Pancreas (tissue), 10 donors: ENCODE measurements around the gene ZIK1. TPM values are rescaled to one million over a fixed set of nuclear protein-coding genes. Genes with fewer than 3 reads are reported as not detected.

Source experiments
- ATAC-seq, 4 donors: fragments of 200-7000 bp; cut with Tn5 transposase; one replicate each; pipeline versions ENCODE4 v1.8.0 to v1.9.1; 2020; ENCODE audit warnings: mild to moderate bottlenecking in 4 of 4, moderate library complexity in 4 of 4
- DNase-seq, 6 donors: peaks; one replicate each; pipeline ENCODE4 v3.0.0-alpha.2; 2020
- FAIRE-seq: peaks from 2 replicates; lab custom pipeline; 2012; peaks lifted over from hg19 to GRCh38; lab: Jason Lieb, UNC
- H3K27ac ChIP-seq, 4 donors: fragments of 200-600 bp; sonication (generic); 1 replicate in 3 of 4; 2 replicates in 1 of 4; pipeline versions ENCODE4 v1.5.0 to v1.8.0; 2020
- H3K27me3 ChIP-seq, 4 donors: fragments of 200-600 bp; one replicate each; pipeline ENCODE4 v1.8.0; 2021
- H3K36me3 ChIP-seq, 3 donors: fragments of 200-600 bp; sonication (generic) in 1 of 3; one replicate each; pipeline versions ENCODE4 v1.5.0 to v1.8.0; 2020 to 2021
- H3K4me1 ChIP-seq, 3 donors: fragments of 200-600 bp; one replicate each; pipeline ENCODE4 v1.8.0; 2021
- H3K4me3 ChIP-seq, 4 donors: fragments of 200-600 bp; sonication (generic) in 2 of 4; one replicate each; pipeline versions ENCODE4 v1.5.0 to v1.8.0; 2020 to 2021
- H3K9me3 ChIP-seq, 4 donors: fragments of 200-600 bp; one replicate each; pipeline ENCODE4 v1.8.0; 2021
- WGBS, 2 donors: extraction: QIAGEN DNeasy Blood & Tissue Kit; methylation state at CpG; one replicate each; pipeline ENCODE4 v1.1.7; 2013; 5-methylcytosine and 5-hydroxymethylcytosine counted together
- intact Hi-C, 3 donors: fragments of 100-400 bp; cut with DNase I; formaldehyde crosslinking; loops; one replicate each; pipeline versions ENCODE4 v1.11.1 to v1.14.2; 2022
- polyA plus RNA-seq, 2 donors: library from polyadenylated mRNA; stranded (reverse); fragments of 200-250 nt; gene quantifications; one replicate each; pipeline ENCODE4 v1.2.3, GENCODE V29; 2013
- total RNA-seq, 6 donors: library from RNA; stranded (reverse); fragmentation: NEBNext Ultra II Directional in 4 of 6; extraction: Animal tissue kit (Norgen Biotek cat#: 25700) in 4 of 6; gene quantifications; one replicate each; pipeline versions ENCODE4 v1.2.1 to v1.2.4, GENCODE V29; 2021 to 2023
- TF ChIP-seq, protein P1 (sequence below), 4 donors: fragments of 200-600 bp; sonication (generic) in 3 of 4; IDR thresholded peaks; one replicate each; pipeline versions ENCODE4 v1.5.0 to v1.8.0; 2021; ENCODE audit warnings: antibody characterized with exemption in 4 of 4
- donor health status: healthy with polysubstance abuse.
- donor health status: DM: no; HTN: no; CAD: no; lungs with moderate emphysema.
- donor health status: DM: no; HTN: no; CAD: no.
- donor health status: control.
- donor health status: control.
- donor health status: Bipolar disorder and iron deficiency.
- donor health status: DM: yes; HTN: yes; CAD: no.
- donor health status: DM: no; HTN: no; CAD: no.
- donor health status: DM: no; HTN: no; CAD: no.
- donor health status: DM: yes; HTN: yes; CAD: no.

ZIK1 gene
- total and polyA plus RNA-seq, 8 donors: 0.63 to 3.0 (median 1.0) TPM

- Histone ChIP-seq H3K36me3 (peaks cover 4 to 42% (median 10%) of the 10 kb centered on the region in 3 donors), H3K27me3 (no peaks in the 10 kb centered on the region), H3K4me1 (no peaks in the 10 kb centered on the region), H3K9me3 (peaks cover 0 to 5% (median 0%) of the 10 kb centered on the region in 4 donors), H3K4me3 (no peak overlapping the region), H3K27ac (no peak overlapping the region)
- WGBS, 2 donors: 80% methylated on average over 4 of the region's 4 CpGs
- ATAC-seq: no peak
- intact Hi-C loops: no loop called here
- FAIRE-seq: no peak
- TF ChIP-seq, protein P1, sequence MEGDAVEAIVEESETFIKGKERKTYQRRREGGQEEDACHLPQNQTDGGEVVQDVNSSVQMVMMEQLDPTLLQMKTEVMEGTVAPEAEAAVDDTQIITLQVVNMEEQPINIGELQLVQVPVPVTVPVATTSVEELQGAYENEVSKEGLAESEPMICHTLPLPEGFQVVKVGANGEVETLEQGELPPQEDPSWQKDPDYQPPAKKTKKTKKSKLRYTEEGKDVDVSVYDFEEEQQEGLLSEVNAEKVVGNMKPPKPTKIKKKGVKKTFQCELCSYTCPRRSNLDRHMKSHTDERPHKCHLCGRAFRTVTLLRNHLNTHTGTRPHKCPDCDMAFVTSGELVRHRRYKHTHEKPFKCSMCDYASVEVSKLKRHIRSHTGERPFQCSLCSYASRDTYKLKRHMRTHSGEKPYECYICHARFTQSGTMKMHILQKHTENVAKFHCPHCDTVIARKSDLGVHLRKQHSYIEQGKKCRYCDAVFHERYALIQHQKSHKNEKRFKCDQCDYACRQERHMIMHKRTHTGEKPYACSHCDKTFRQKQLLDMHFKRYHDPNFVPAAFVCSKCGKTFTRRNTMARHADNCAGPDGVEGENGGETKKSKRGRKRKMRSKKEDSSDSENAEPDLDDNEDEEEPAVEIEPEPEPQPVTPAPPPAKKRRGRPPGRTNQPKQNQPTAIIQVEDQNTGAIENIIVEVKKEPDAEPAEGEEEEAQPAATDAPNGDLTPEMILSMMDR (IDR thresholded peaks at IDR 0.05): no peak
- no peak for DNase-seq
Observed at GRCh38 chr19:57642396-57643046, 58.6 kb downstream of the ZIK1 start.

Other genes with a start within 250 kb of the ZIK1 start
- 1 to 10 TPM; 1.9 to 4.6 (median 2.5) TPM for gene ZNF304, start 232.9 kb upstream of the ZIK1 start, total RNA-seq
- gene ZNF304, start 232.9 kb upstream of the ZIK1 start, polyA plus RNA-seq: 1 to 10 TPM; 1.1 to 3.3 TPM
- gene TRAPPC2B, start 220.6 kb upstream of the ZIK1 start, total RNA-seq: 1 to 10 TPM; 2.1 to 3.2 (median 2.5) TPM
- gene TRAPPC2B, start 220.6 kb upstream of the ZIK1 start, polyA plus RNA-seq: 10 to 100 TPM in 1 of 2 donors, 1 to 10 TPM in 1; 9.3 to 14.7 TPM
- gene ZNF547, start 220.6 kb upstream of the ZIK1 start, total RNA-seq: 1 to 10 TPM in 5 of 6 donors, under 1 TPM in 1; 0.60 to 1.4 (median 1.1) TPM
- 1 to 10 TPM; 1.3 to 4.1 TPM for gene ZNF547, start 220.6 kb upstream of the ZIK1 start, polyA plus RNA-seq
- gene ZNF548, start 194.3 kb upstream of the ZIK1 start, total RNA-seq: 1 to 10 TPM; 3.5 to 8.7 (median 5.1) TPM
- gene ZNF548, start 194.3 kb upstream of the ZIK1 start, polyA plus RNA-seq: 1 to 10 TPM; 3.7 to 5.2 TPM
- 1 to 10 TPM; 3.7 to 6.8 (median 4.7) TPM for gene ZNF17, start 173.0 kb upstream of the ZIK1 start, total RNA-seq
- 1 to 10 TPM; 2.3 to 2.7 TPM for gene ZNF17, start 173.0 kb upstream of the ZIK1 start, polyA plus RNA-seq
- 1 to 10 TPM; 4.2 to 7.2 (median 5.2) TPM for gene ZNF749, start 148.8 kb upstream of the ZIK1 start, total RNA-seq
- gene ZNF749, start 148.8 kb upstream of the ZIK1 start, polyA plus RNA-seq: 1 to 10 TPM; 2.1 to 4.5 TPM
- under 1 TPM; 0.12 to 0.32 (median 0.27) TPM for gene VN1R1, start 127.0 kb upstream of the ZIK1 start, total RNA-seq
- gene VN1R1, start 127.0 kb upstream of the ZIK1 start, polyA plus RNA-seq: under 1 TPM; 0.11 to 0.80 TPM
- gene ZNF772, start 106.6 kb upstream of the ZIK1 start, total RNA-seq: 1 to 10 TPM; 2.3 to 8.9 (median 4.1) TPM
- gene ZNF772, start 106.6 kb upstream of the ZIK1 start, polyA plus RNA-seq: 1 to 10 TPM; 1.3 to 2.0 TPM
- 1 to 10 TPM; 1.7 to 4.4 (median 3.0) TPM for gene ZNF419, start 96.4 kb upstream of the ZIK1 start, total RNA-seq
- 1 to 10 TPM; 3.5 to 7.6 TPM for gene ZNF419, start 96.4 kb upstream of the ZIK1 start, polyA plus RNA-seq
- gene ZNF773, start 84.2 kb upstream of the ZIK1 start, total RNA-seq: 1 to 10 TPM; 2.6 to 4.0 (median 3.2) TPM
- 1 to 10 TPM in 1 of 2 donors, under 1 TPM in 1; 0.99 to 3.6 TPM for gene ZNF773, start 84.2 kb upstream of the ZIK1 start, polyA plus RNA-seq
- gene ZNF549, start 56.8 kb upstream of the ZIK1 start, total RNA-seq: 1 to 10 TPM; 1.2 to 3.5 (median 1.9) TPM
- gene ZNF549, start 56.8 kb upstream of the ZIK1 start, polyA plus RNA-seq: 1 to 10 TPM; 1.5 to 2.9 TPM
- gene ZNF550, start 24.3 kb upstream of the ZIK1 start, total RNA-seq: 1 to 10 TPM; 2.1 to 6.8 (median 3.4) TPM
- gene ZNF550, start 24.3 kb upstream of the ZIK1 start, polyA plus RNA-seq: 1 to 10 TPM; 2.1 to 2.8 TPM
- 1 to 10 TPM; 1.3 to 2.7 (median 1.9) TPM for gene ZNF416, start 5.2 kb upstream of the ZIK1 start, total RNA-seq
- gene ZNF416, start 5.2 kb upstream of the ZIK1 start, polyA plus RNA-seq: 1 to 10 TPM in 1 of 2 donors, under 1 TPM in 1; 0.91 to 1.9 TPM
- 1 to 10 TPM in 3 of 6 donors, under 1 TPM in 3; 0.85 to 1.8 (median 1.1) TPM for gene ZNF530, start 15.7 kb downstream of the ZIK1 start, total RNA-seq
- 1 to 10 TPM in 1 of 2 donors, under 1 TPM in 1; 0.76 to 2.3 TPM for gene ZNF530, start 15.7 kb downstream of the ZIK1 start, polyA plus RNA-seq
- gene ZNF134, start 30.1 kb downstream of the ZIK1 start, total RNA-seq: 1 to 10 TPM; 4.5 to 9.8 (median 5.8) TPM
- gene ZNF134, start 30.1 kb downstream of the ZIK1 start, polyA plus RNA-seq: 1 to 10 TPM; 2.3 to 7.1 TPM
- gene ZNF211, start 49.0 kb downstream of the ZIK1 start, total RNA-seq: 1 to 10 TPM; 2.1 to 8.6 (median 4.4) TPM
- gene ZNF211, start 49.0 kb downstream of the ZIK1 start, polyA plus RNA-seq: 10 to 100 TPM in 1 of 2 donors, 1 to 10 TPM in 1; 6.0 to 14.3 TPM
- gene ZSCAN4, start 84.8 kb downstream of the ZIK1 start, total RNA-seq: under 1 TPM in 1 of 6 donors, not detected in 5; 0.09 TPM
- under 1 TPM in 1 of 2 donors, not detected in 1; 0.05 TPM for gene ZSCAN4, start 84.8 kb downstream of the ZIK1 start, polyA plus RNA-seq
- 1 to 10 TPM; 2.2 to 3.2 (median 2.5) TPM for gene ZNF551, start 97.8 kb downstream of the ZIK1 start, total RNA-seq
- gene ZNF551, start 97.8 kb downstream of the ZIK1 start, polyA plus RNA-seq: 1 to 10 TPM; 1.1 to 1.5 TPM
- 1 to 10 TPM; 1.5 to 4.6 (median 2.3) TPM for gene ZNF154, start 125.1 kb downstream of the ZIK1 start, total RNA-seq
- 1 to 10 TPM; 3.1 to 3.4 TPM for gene ZNF154, start 125.1 kb downstream of the ZIK1 start, polyA plus RNA-seq
- gene ZNF671, start 143.5 kb downstream of the ZIK1 start, total RNA-seq: 1 to 10 TPM; 1.7 to 5.8 (median 2.6) TPM
- gene ZNF671, start 143.5 kb downstream of the ZIK1 start, polyA plus RNA-seq: 1 to 10 TPM; 3.5 to 8.3 TPM
- 10 to 100 TPM in 1 of 6 donors, 1 to 10 TPM in 5; 2.9 to 10.8 (median 4.5) TPM for gene ZNF776, start 162.7 kb downstream of the ZIK1 start, total RNA-seq
- gene ZNF776, start 162.7 kb downstream of the ZIK1 start, polyA plus RNA-seq: 1 to 10 TPM; 2.9 to 6.3 TPM
- gene ZNF586, start 185.5 kb downstream of the ZIK1 start, total RNA-seq: 10 to 100 TPM in 1 of 6 donors, 1 to 10 TPM in 5; 3.9 to 12.9 (median 5.3) TPM
- gene ZNF586, start 185.5 kb downstream of the ZIK1 start, polyA plus RNA-seq: 1 to 10 TPM; 3.0 to 4.3 TPM
- 1 to 10 TPM; 3.4 to 5.8 (median 4.1) TPM for gene ZNF552, start 230.8 kb downstream of the ZIK1 start, total RNA-seq
- 1 to 10 TPM; 3.4 to 4.7 TPM for gene ZNF552, start 230.8 kb downstream of the ZIK1 start, polyA plus RNA-seq
- gene ZNF587B, start 246.2 kb downstream of the ZIK1 start, total RNA-seq: 10 to 100 TPM in 1 of 6 donors, 1 to 10 TPM in 5; 8.0 to 10.3 (median 9.0) TPM
- gene ZNF587B, start 246.2 kb downstream of the ZIK1 start, polyA plus RNA-seq: 1 to 10 TPM; 4.4 to 8.4 TPM